Gastrocnemius medialis (tissue), 4 donors: Measurements from ENCODE around the gene IKZF2.

Source experiments
- CTCF ChIP-seq, 5 experiments: fragments of 450-650 bp in 3 of 5; fragments of 200-600 bp in 2 of 5; sonication (generic) in 2 of 5; IDR thresholded peaks in 4 of 5; conservative IDR thresholded peaks in 1 of 5; 1 replicate in 4 of 5; 2 replicates in 1 of 5; pipeline ENCODE4 v1.5.1; 2016 to 2019; ENCODE audit warnings: antibody characterized with exemption in 5 of 5, mild to moderate bottlenecking in 3 of 5, moderate library complexity in 3 of 5
- POLR2A ChIP-seq, 2 donors: fragments of 450-650 bp; IDR thresholded peaks; one replicate each; pipeline ENCODE4 v1.6.1; 2017; ENCODE audit warnings: antibody characterized with exemption in 2 of 2, mild to moderate bottlenecking in 2 of 2, moderate library complexity in 2 of 2

- no peak for TF ChIP-seq POLR2A (IDR thresholded peaks at IDR 0.05)
- TF ChIP-seq CTCF (IDR thresholded peaks at IDR 0.05 in 4 of 5, conservative IDR thresholded peaks at IDR 0.05 in 1 of 5): no peak
These were observed 188.7 kb downstream of the IKZF2 start for GRCh38 chr2:212962691-212963090.
